ENCODE data around the gene FBLN5. TPM values are rescaled to one million over a fixed set of nuclear protein-coding genes. Genes with fewer than 3 reads are reported as not detected.
A peak's percentile ranks its signal among the peaks of the same experiment; 100 is the strongest.
"Not testable (repeated sequence)": the region's sequence is repeated elsewhere in the genome, so short reads cannot be mapped to it uniquely, and the experiment has no call there.

The FBLN5 gene
- total RNA-seq, 1 experiment from 2014 or later = 18.7 TPM

DNA sequence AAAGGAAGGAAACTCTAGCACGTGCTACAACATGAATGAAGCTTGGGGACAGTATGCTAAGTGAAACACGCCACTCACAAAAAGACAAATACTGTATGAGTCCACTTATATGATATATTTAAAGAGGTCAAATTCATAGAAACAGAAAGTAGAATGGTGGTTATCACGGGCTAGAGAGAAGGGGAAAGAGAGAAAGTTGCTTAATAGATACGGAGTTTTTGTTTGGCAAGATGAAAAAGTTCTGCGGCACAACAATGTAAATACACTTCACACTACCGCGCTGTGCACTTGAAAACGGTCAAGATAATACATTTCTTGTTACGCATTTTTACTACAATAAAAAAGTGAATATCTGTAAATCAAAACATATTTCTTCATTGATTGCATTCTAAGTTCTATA is 37.3 kb downstream of the FBLN5 start:
- Histone ChIP-seq H3K4me3 (no peak overlapping the region), H3K4me1 (replicated peaks) (no peaks in the 10 kb centered on the region), H3K9me3 (replicated peaks) (no peaks in the 10 kb centered on the region), H3K27ac (no peak overlapping the region), H3K36me3 (no peaks in the 10 kb centered on the region), H3K27me3 (replicated peaks) (no peaks in the 10 kb centered on the region)
- no peak for DNase-seq (ENCODE audit: low read depth in 1 of 2, low spot score in 2 of 2)

- H3K27ac ChIP-seq = no peak overlapping the region
- no peak overlapping the region for H3K4me3 ChIP-seq
- no peaks in the 10 kb centered on the region for H3K4me1 ChIP-seq (replicated peaks)
- H3K27me3 ChIP-seq (replicated peaks) = no peaks in the 10 kb centered on the region
- no peak for DNase-seq (ENCODE audit: low read depth in 1 of 2, low spot score in 2 of 2)
- no peaks in the 10 kb centered on the region for H3K9me3 ChIP-seq (replicated peaks)
- H3K36me3 ChIP-seq = no peaks in the 10 kb centered on the region
Observed at GRCh38 chr14:91906374-91906773, 41.1 kb downstream of the FBLN5 start.

- Histone ChIP-seq H3K27ac (no peak overlapping the region), H3K4me1 (replicated peaks) (no peaks in the 10 kb centered on the region), H3K4me3 (no peak overlapping the region), H3K9me3 (replicated peaks) (no peaks in the 10 kb centered on the region), H3K27me3 (replicated peaks) (no peaks in the 10 kb centered on the region), H3K36me3 (no peaks in the 10 kb centered on the region)
- DNase-seq (ENCODE audit: low read depth in 1 of 2, low spot score in 2 of 2) = no peak
Observed at GRCh38 chr14:91904956-91905645, 42.4 kb downstream of the FBLN5 start.

GRCh38 chr14:91904483-91904882 is 43.0 kb downstream of the FBLN5 start:
- no peaks in the 10 kb centered on the region for H3K36me3 ChIP-seq
- no peak for DNase-seq (ENCODE audit: low read depth in 1 of 2, low spot score in 2 of 2)
- H3K4me1 ChIP-seq (replicated peaks) = no peaks in the 10 kb centered on the region
- H3K27me3 ChIP-seq (replicated peaks) = no peaks in the 10 kb centered on the region
- no peak overlapping the region for H3K4me3 ChIP-seq
- H3K9me3 ChIP-seq (replicated peaks) = no peaks in the 10 kb centered on the region
- H3K27ac ChIP-seq = no peak overlapping the region

GRCh38 chr14:91903070-91903469 is 44.4 kb downstream of the FBLN5 start:
- H3K9me3 ChIP-seq (replicated peaks) = no peaks in the 10 kb centered on the region
- no peaks in the 10 kb centered on the region for H3K27me3 ChIP-seq (replicated peaks)
- no peak overlapping the region for H3K27ac ChIP-seq
- no peak for DNase-seq (ENCODE audit: low read depth in 1 of 2, low spot score in 2 of 2)
- no peak overlapping the region for H3K4me3 ChIP-seq
- H3K36me3 ChIP-seq = no peaks in the 10 kb centered on the region
- no peaks in the 10 kb centered on the region for H3K4me1 ChIP-seq (replicated peaks)

DNA sequence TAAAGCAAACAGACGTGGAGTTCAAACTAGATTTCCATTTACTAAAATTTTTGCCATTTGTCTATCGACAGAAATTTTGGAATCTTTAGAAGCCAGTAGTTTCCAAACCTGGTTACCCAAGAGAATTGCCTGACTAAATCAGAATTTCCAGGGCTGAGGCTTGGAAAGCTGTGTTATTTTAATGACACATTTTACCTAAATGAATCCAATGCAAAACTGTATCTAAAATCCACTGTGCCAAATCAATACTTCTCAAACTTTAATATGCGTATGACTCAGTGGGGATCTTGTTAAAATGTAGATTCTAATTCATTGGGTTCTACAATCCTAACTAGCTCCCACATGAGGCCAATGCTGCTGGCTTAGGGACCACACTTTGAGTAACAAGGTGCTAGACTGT is 45.2 kb downstream of the FBLN5 start:
- H3K27ac ChIP-seq = no peak overlapping the region
- H3K27me3 ChIP-seq (replicated peaks) = no peaks in the 10 kb centered on the region
- no peaks in the 10 kb centered on the region for H3K9me3 ChIP-seq (replicated peaks)
- no peaks in the 10 kb centered on the region for H3K36me3 ChIP-seq
- H3K4me1 ChIP-seq (replicated peaks) = no peaks in the 10 kb centered on the region
- H3K4me3 ChIP-seq = no peak overlapping the region
- no peak for DNase-seq (ENCODE audit: low read depth in 1 of 2, low spot score in 2 of 2)

- Histone ChIP-seq H3K4me3 (no peak overlapping the region), H3K9me3 (replicated peaks) (no peaks in the 10 kb centered on the region), H3K27ac (no peak overlapping the region), H3K27me3 (replicated peaks) (no peaks in the 10 kb centered on the region), H3K36me3 (no peaks in the 10 kb centered on the region), H3K4me1 (replicated peaks) (no peaks in the 10 kb centered on the region)
- no peak for DNase-seq (ENCODE audit: low read depth in 1 of 2, low spot score in 2 of 2)
Observed at GRCh38 chr14:91901449-91902226, 45.9 kb downstream of the FBLN5 start.

- Histone ChIP-seq H3K4me1 (replicated peaks) (no peaks in the 10 kb centered on the region), H3K27me3 (replicated peaks) (no peaks in the 10 kb centered on the region), H3K9me3 (replicated peaks) (no peaks in the 10 kb centered on the region), H3K4me3 (no peak overlapping the region), H3K27ac (no peak overlapping the region), H3K36me3 (no peaks in the 10 kb centered on the region)
- no peak for DNase-seq (ENCODE audit: low read depth in 1 of 2, low spot score in 2 of 2)
Observed at GRCh38 chr14:91899806-91900205, 47.7 kb downstream of the FBLN5 start.

GRCh38 chr14:91899213-91899612 is 48.3 kb downstream of the FBLN5 start:
- Histone ChIP-seq H3K36me3 (no peaks in the 10 kb centered on the region), H3K27ac (no peak overlapping the region), H3K4me3 (no peak overlapping the region), H3K4me1 (replicated peaks) (no peaks in the 10 kb centered on the region), H3K9me3 (replicated peaks) (no peaks in the 10 kb centered on the region), H3K27me3 (replicated peaks) (no peaks in the 10 kb centered on the region)
- DNase-seq (ENCODE audit: low read depth in 1 of 2, low spot score in 2 of 2) = no peak

DNA sequence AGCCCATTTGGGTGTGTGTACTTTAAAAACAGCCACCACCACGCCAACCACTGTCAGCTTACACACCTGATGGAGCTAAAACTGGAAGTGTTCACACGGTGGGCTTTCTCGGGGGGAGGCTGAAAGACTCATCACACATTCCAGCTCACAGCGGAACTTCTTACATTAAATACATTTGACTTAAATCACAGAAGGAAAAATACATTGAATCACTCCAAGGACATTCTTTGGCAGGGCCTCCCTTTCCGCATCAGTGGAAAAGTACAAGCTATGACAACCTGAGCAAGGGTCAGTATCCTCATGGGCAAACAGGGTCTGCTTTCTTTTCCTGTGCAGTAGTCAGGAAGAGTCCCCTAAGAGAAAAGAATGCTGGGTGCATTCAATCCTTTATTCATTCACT is 49.1 kb downstream of the FBLN5 start:
- no peaks in the 10 kb centered on the region for H3K9me3 ChIP-seq (replicated peaks)
- no peaks in the 10 kb centered on the region for H3K4me1 ChIP-seq (replicated peaks)
- no peaks in the 10 kb centered on the region for H3K36me3 ChIP-seq
- no peak overlapping the region for H3K27ac ChIP-seq
- H3K27me3 ChIP-seq (replicated peaks) = no peaks in the 10 kb centered on the region
- no peak for DNase-seq (ENCODE audit: low read depth in 1 of 2, low spot score in 2 of 2)
- no peak overlapping the region for H3K4me3 ChIP-seq

- DNase-seq (ENCODE audit: low read depth in 1 of 2, low spot score in 2 of 2); H3K27ac ChIP-seq; H3K27me3 ChIP-seq (replicated peaks); H3K4me1 ChIP-seq (replicated peaks); H3K4me3 ChIP-seq; H3K36me3 ChIP-seq; H3K9me3 ChIP-seq (replicated peaks): not testable (repeated sequence)
Observed at GRCh38 chr14:91897716-91898115, 49.8 kb downstream of the FBLN5 start.

GRCh38 chr14:91897106-91897701 is 50.3 kb downstream of the FBLN5 start:
- H3K4me3 ChIP-seq = no peak overlapping the region
- peak in 1 of 2 experiments; percentile 4 for DNase-seq (ENCODE audit: low read depth in 1 of 2, low spot score in 2 of 2)
- no peaks in the 10 kb centered on the region for H3K9me3 ChIP-seq (replicated peaks)
- no peaks in the 10 kb centered on the region for H3K27me3 ChIP-seq (replicated peaks)
- H3K4me1 ChIP-seq (replicated peaks) = no peaks in the 10 kb centered on the region
- no peaks in the 10 kb centered on the region for H3K36me3 ChIP-seq
- no peak overlapping the region for H3K27ac ChIP-seq

DNA sequence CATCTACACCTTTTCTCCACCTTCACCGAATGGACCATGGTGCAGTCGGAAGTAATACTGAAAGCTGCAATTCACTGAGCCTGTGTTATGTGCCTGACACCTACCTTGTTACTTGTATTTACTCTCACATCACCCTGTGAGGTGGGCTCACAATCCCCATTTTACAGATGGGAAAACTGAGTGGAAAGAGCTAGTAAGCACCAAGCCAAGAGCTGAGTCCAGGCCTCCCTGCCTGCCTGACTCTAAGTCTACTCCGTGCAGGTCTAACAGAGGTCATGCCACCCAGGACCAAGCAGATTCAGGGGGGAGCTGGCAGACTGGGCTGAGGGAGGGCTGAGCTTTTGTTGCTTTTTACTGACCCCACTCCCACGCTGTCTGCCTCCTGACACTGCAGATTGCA is 51.1 kb downstream of the FBLN5 start:
- H3K27me3 ChIP-seq (replicated peaks) = no peaks in the 10 kb centered on the region
- no peak overlapping the region for H3K4me3 ChIP-seq
- H3K4me1 ChIP-seq (replicated peaks) = no peaks in the 10 kb centered on the region
- H3K9me3 ChIP-seq (replicated peaks) = no peaks in the 10 kb centered on the region
- H3K27ac ChIP-seq = no peak overlapping the region
- no peaks in the 10 kb centered on the region for H3K36me3 ChIP-seq
- no peak for DNase-seq (ENCODE audit: low read depth in 1 of 2, low spot score in 2 of 2)

GRCh38 chr14:91893669-91894068 is 53.8 kb downstream of the FBLN5 start:
- no peak overlapping the region for H3K4me3 ChIP-seq
- no peaks in the 10 kb centered on the region for H3K36me3 ChIP-seq
- H3K4me1 ChIP-seq (replicated peaks) = no peaks in the 10 kb centered on the region
- no peaks in the 10 kb centered on the region for H3K9me3 ChIP-seq (replicated peaks)
- no peak overlapping the region for H3K27ac ChIP-seq
- no peak for DNase-seq (ENCODE audit: low read depth in 1 of 2, low spot score in 2 of 2)
- H3K27me3 ChIP-seq (replicated peaks) = no peaks in the 10 kb centered on the region
